Tibial nerve (tissue), 4 donors: ENCODE data around the gene SPATA7. TPM values are rescaled to one million over a fixed set of nuclear protein-coding genes. Genes with fewer than 3 reads are reported as not detected.

ENCODE experiments used
- DNase-seq, 2 donors: peaks; one replicate each; pipeline ENCODE4 v3.0.0-alpha.2; 2019; ENCODE audit warnings: low spot score in 2 of 2
- H3K27ac ChIP-seq, 4 donors: fragments of 200-600 bp; sonication (generic) in 3 of 4; one replicate each; pipeline ENCODE4 v1.5.1; 2017 to 2019; ENCODE audit warnings: mild to moderate bottlenecking in 1 of 4
- H3K27me3 ChIP-seq, 2 donors: fragments of 200-600 bp; sonication (generic) in 1 of 2; one replicate each; pipeline versions ENCODE4 v1.5.1 to v1.6.0; 2017 to 2019
- H3K36me3 ChIP-seq, 3 donors: fragments of 200-600 bp; sonication (generic); one replicate each; pipeline ENCODE4 v1.5.1; 2018 to 2019
- H3K4me1 ChIP-seq, 4 donors: fragments of 200-600 bp; sonication (generic) in 3 of 4; one replicate each; pipeline ENCODE4 v1.5.1; 2017 to 2019
- H3K4me3 ChIP-seq, 4 donors: fragments of 200-600 bp; sonication (generic) in 3 of 4; one replicate each; pipeline ENCODE4 v1.5.1; 2017 to 2019; ENCODE audit warnings: mild to moderate bottlenecking in 1 of 4, moderate library complexity in 1 of 4
- H3K9me3 ChIP-seq, 4 donors: fragments of 200-600 bp; sonication (generic) in 3 of 4; one replicate each; pipeline ENCODE4 v1.5.1; 2017 to 2019
- CTCF ChIP-seq, 5 experiments: fragments of 200-600 bp in 3 of 5; fragments of 450-650 bp in 2 of 5; sonication (generic) in 3 of 5; IDR thresholded peaks; one replicate each; pipeline ENCODE4 v1.5.1; 2016 to 2019; ENCODE audit warnings: antibody characterized with exemption in 5 of 5, mild to moderate bottlenecking in 3 of 5, moderate library complexity in 2 of 5
- EP300 ChIP-seq, 2 donors: sonication (generic); formaldehyde crosslinking; IDR thresholded peaks; one replicate each; pipeline ENCODE4 v1.6.1; 2017; ENCODE audit warnings: antibody characterized with exemption in 2 of 2, mild to moderate bottlenecking in 1 of 2
- POLR2A ChIP-seq, 2 donors: fragments of 450-650 bp; IDR thresholded peaks; one replicate each; pipeline ENCODE4 v1.6.1; 2017; ENCODE audit warnings: antibody characterized with exemption in 2 of 2, mild to moderate bottlenecking in 2 of 2, moderate library complexity in 2 of 2
- WGBS, 2 donors: methylation state at CpG; one replicate each; pipeline ENCODE4 v1.1.5; 2018; 5-methylcytosine and 5-hydroxymethylcytosine counted together
- total RNA-seq, 4 donors: library from RNA; depleted of rRNA; stranded (reverse); fragments of >200 nt; gene quantifications; one replicate each; pipeline ENCODE4 v1.1.0, GENCODE V29; 2016

Gene SPATA7
- total RNA-seq, 4 donors from 2014 or later: 12.3 to 31.6 (median 20.3) TPM

- no peak for TF ChIP-seq CTCF (IDR thresholded peaks at IDR 0.05)
- no peak for TF ChIP-seq POLR2A (IDR thresholded peaks at IDR 0.05)
- Histone ChIP-seq H3K9me3 (no peaks in the 10 kb centered on the region), H3K4me1 (no peaks in the 10 kb centered on the region), H3K27ac (no peak overlapping the region), H3K27me3 (no peaks in the 10 kb centered on the region), H3K4me3 (no peak overlapping the region), H3K36me3 (peaks cover 0 to 98% (median 0%) of the 10 kb centered on the region in 3 donors)
- 90 to 98% methylated on average over 37 to 38 of the region's 40 CpGs for WGBS, 2 donors
- DNase-seq: no peak
Measured at GRCh38 chr14:88479574-88479987, 94.1 kb downstream of the SPATA7 start.

GRCh38 chr14:88481059-88481458 lies 95.6 kb downstream of the SPATA7 start:
- H3K4me3 ChIP-seq: no peak overlapping the region
- DNase-seq: no peak
- 91 to 93% methylated on average over 2 of the region's 2 CpGs for WGBS, 2 donors
- H3K4me1 ChIP-seq: no peaks in the 10 kb centered on the region
- TF ChIP-seq POLR2A (IDR thresholded peaks at IDR 0.05) (no peak), CTCF (IDR thresholded peaks at IDR 0.05) (no peak), EP300 (IDR thresholded peaks at IDR 0.05) (no peak)
- peaks cover 0 to 91% (median 0%) of the 10 kb centered on the region in 3 donors for H3K36me3 ChIP-seq
- H3K9me3 ChIP-seq: no peaks in the 10 kb centered on the region
- H3K27me3 ChIP-seq: no peaks in the 10 kb centered on the region
- no peak overlapping the region for H3K27ac ChIP-seq

- DNase-seq: no peak
- WGBS, 2 donors: 65% methylated on average over 7 of the region's 7 CpGs
- Histone ChIP-seq H3K4me3 (no peak overlapping the region), H3K36me3 (peaks cover 0 to 83% (median 0%) of the 10 kb centered on the region in 3 donors), H3K27ac (no peak overlapping the region), H3K27me3 (no peaks in the 10 kb centered on the region), H3K9me3 (no peaks in the 10 kb centered on the region), H3K4me1 (no peaks in the 10 kb centered on the region)
- TF ChIP-seq POLR2A (IDR thresholded peaks at IDR 0.05) (no peak), EP300 (IDR thresholded peaks at IDR 0.05) (no peak), CTCF (IDR thresholded peaks at IDR 0.05) (no peak)
Measured at GRCh38 chr14:88481794-88482193, 96.3 kb downstream of the SPATA7 start.

GRCh38 chr14:88482524-88482923 lies 97.1 kb downstream of the SPATA7 start:
- no peak for DNase-seq
- no peak overlapping the region for H3K4me3 ChIP-seq
- H3K27ac ChIP-seq: no peak overlapping the region
- peaks cover 0 to 78% (median 0%) of the 10 kb centered on the region in 3 donors for H3K36me3 ChIP-seq
- TF ChIP-seq CTCF (IDR thresholded peaks at IDR 0.05) (no peak), EP300 (IDR thresholded peaks at IDR 0.05) (no peak), POLR2A (IDR thresholded peaks at IDR 0.05) (no peak)
- WGBS, 2 donors: 92% methylated on average over 3 of the region's 3 CpGs
- H3K9me3 ChIP-seq: no peaks in the 10 kb centered on the region
- no peaks in the 10 kb centered on the region for H3K4me1 ChIP-seq
- H3K27me3 ChIP-seq: no peaks in the 10 kb centered on the region

Other genes starting within 250 kb of the SPATA7 start
- not detected for gene KCNK10, start 62.4 kb upstream of the SPATA7 start, total RNA-seq
- gene PTPN21, start 169.3 kb downstream of the SPATA7 start, total RNA-seq: 10 to 100 TPM; 25.6 to 35.5 (median 32.2) TPM
- 10 to 100 TPM; 52.8 to 71.4 (median 59.3) TPM for gene ZC3H14, start 177.4 kb downstream of the SPATA7 start, total RNA-seq